Mucosa of descending colon (tissue), 3 donors: ENCODE results near the gene OSBPL5. TPM values are rescaled to one million over a fixed set of nuclear protein-coding genes. Genes with fewer than 3 reads are reported as not detected.

Source experiments
- ATAC-seq: fragments of 200-7000 bp; cut with Tn5 transposase; one replicate; pipeline ENCODE4 v1.9.1; 2020; ENCODE audit warnings: mild to moderate bottlenecking, moderate library complexity
- DNase-seq, 3 donors: peaks; one replicate each; pipeline ENCODE4 v3.0.0-alpha.2; 2020
- H3K36me3 ChIP-seq: fragments of 200-600 bp; one replicate; pipeline ENCODE4 v1.8.0; 2021; ENCODE audit warnings: low read depth, mild to moderate bottlenecking
- H3K4me1 ChIP-seq: fragments of 200-600 bp; one replicate; pipeline ENCODE4 v1.8.0; 2021; ENCODE audit warnings: low read depth, mild to moderate bottlenecking
- H3K4me3 ChIP-seq: fragments of 200-600 bp; one replicate; pipeline ENCODE4 v1.8.0; 2021; ENCODE audit warnings: mild to moderate bottlenecking
- H3K9me3 ChIP-seq: fragments of 200-600 bp; one replicate; pipeline ENCODE4 v1.8.0; 2021; ENCODE audit warnings: mild to moderate bottlenecking
- CTCF ChIP-seq: fragments of 200-600 bp; IDR thresholded peaks from one replicate; pipeline ENCODE4 v1.8.0; 2022; ENCODE audit warnings: antibody characterized with exemption, mild to moderate bottlenecking
- intact Hi-C, 2 donors: fragments of 100-400 bp; cut with DNase I in 1 of 2; cut with micrococcal nuclease in 1 of 2; formaldehyde crosslinking; loops; one replicate each; pipeline versions ENCODE4 v1.11.0 to v1.11.1; 2022; cut with DNase I, micrococcal nuclease
- total RNA-seq, 3 donors: library from RNA; stranded (reverse); fragmentation: NEBNext Ultra II Directional in 2 of 3; extraction: Animal tissue kit (Norgen Biotek cat#: 25700) in 2 of 3; gene quantifications; one replicate each; pipeline versions ENCODE4 v1.2.1 to v1.2.4, GENCODE V29; 2021 to 2023
- donor health status: DM: no; HTN: no; CAD: no; lungs with moderate emphysema.
- donor health status: DM: no; HTN: no; CAD: no.
- donor health status: DM: no; HTN: yes; CAD: no.

Gene OSBPL5
- total RNA-seq, 3 donors from 2014 or later: 43.6 to 64.1 (median 52.4) TPM

GRCh38 chr11:3195251-3196160 lies 30.4 kb upstream of the OSBPL5 start:
- DNase-seq: peak in 1 of 3 donors; percentile 30
- H3K9me3 ChIP-seq: no peaks in the 10 kb centered on the region
- no peaks in the 10 kb centered on the region for H3K36me3 ChIP-seq
- peak; percentile 57 for ATAC-seq
- no peak for TF ChIP-seq CTCF
- intact Hi-C loops: loop anchor here in 1 of 2 donors (10.0 kb wide), 1 partner anchor 81 kb away; no protein-coding TSS in a partner anchor
- H3K4me3 ChIP-seq: no peak overlapping the region
- no peaks in the 10 kb centered on the region for H3K4me1 ChIP-seq

GRCh38 chr11:3194016-3194816 lies 29.1 kb upstream of the OSBPL5 start:
- TF ChIP-seq CTCF: no peak
- H3K4me3 ChIP-seq: no peak overlapping the region
- no peak for ATAC-seq
- intact Hi-C loops: loop anchor here in 1 of 2 donors (10.0 kb wide), 1 partner anchor 79 kb away; no protein-coding TSS in a partner anchor
- H3K4me1 ChIP-seq: no peaks in the 10 kb centered on the region
- no peaks in the 10 kb centered on the region for H3K36me3 ChIP-seq
- DNase-seq: no peak
- no peaks in the 10 kb centered on the region for H3K9me3 ChIP-seq

GRCh38 chr11:3193373-3194015 lies 28.4 kb upstream of the OSBPL5 start:
- Histone ChIP-seq H3K36me3 (no peaks in the 10 kb centered on the region), H3K4me1 (no peaks in the 10 kb centered on the region), H3K9me3 (no peaks in the 10 kb centered on the region), H3K4me3 (no peak overlapping the region)
- ATAC-seq (no peak), DNase-seq (no peak)
- no peak for TF ChIP-seq CTCF
- intact Hi-C loops: loop anchor here in 1 of 2 donors (10.0 kb wide), 1 partner anchor 79 kb away; no protein-coding TSS in a partner anchor

GRCh38 chr11:3192511-3193372 lies 27.6 kb upstream of the OSBPL5 start:
- no peak overlapping the region for H3K4me3 ChIP-seq
- no peak for TF ChIP-seq CTCF
- H3K4me1 ChIP-seq: no peaks in the 10 kb centered on the region
- H3K36me3 ChIP-seq: no peaks in the 10 kb centered on the region
- intact Hi-C loops: loop anchor here in 1 of 2 donors (10.0 kb wide), 1 partner anchor 78 kb away; no protein-coding TSS in a partner anchor
- DNase-seq (no peak), ATAC-seq (no peak)
- no peaks in the 10 kb centered on the region for H3K9me3 ChIP-seq
